K562 (cell line): ENCODE measurements around the gene PIP4K2A.

Experiments used
- EGR1 ChIP-seq: fragments of 450-650 bp; conservative IDR thresholded peaks from 2 replicates; pipeline ENCODE4 v1.6.1; 2017; ENCODE audit warnings: mild to moderate bottlenecking
- MLLT1 ChIP-seq, 2 experiments: fragments of 450-650 bp; IDR thresholded peaks; 2 replicates each; pipeline ENCODE4 v1.6.1; 2016
- SIN3A ChIP-seq, 2 experiments: fragments of 150-350 bp in 1 of 2; IDR thresholded peaks; 2 replicates each; pipeline ENCODE4 v1.6.1; 2011 to 2016; ENCODE audit warnings: borderline replicate concordance in 2 of 2, low read depth in 2 of 2, low read length in 2 of 2, mild to moderate bottlenecking in 2 of 2, moderate library complexity in 2 of 2; ENCODE audit not compliant: control insufficient read depth in 1 of 2
- ZKSCAN1 ChIP-seq: fragments of 150-350 bp; IDR thresholded peaks from 2 replicates; pipeline ENCODE4 v1.6.1; 2016; ENCODE audit warnings: low read depth, low read length
- ZNF274 ChIP-seq: IDR thresholded peaks from 2 replicates; pipeline ENCODE4 v1.6.1; 2011; ENCODE audit warnings: low read depth, mild to moderate bottlenecking, low read length, moderate library complexity, borderline replicate concordance
- ZNF282 ChIP-seq: sonication (generic); formaldehyde crosslinking; IDR thresholded peaks from 2 replicates; pipeline ENCODE4 v1.8.1; 2023; ENCODE audit warnings: missing genetic modification reagents
- ZNF639 ChIP-seq, 2 experiments: fragments of 200-800 bp in 1 of 2; sonication (Bioruptor generic) in 1 of 2; sonication (generic) in 1 of 2; formaldehyde crosslinking in 1 of 2; IDR thresholded peaks in 1 of 2; conservative IDR thresholded peaks in 1 of 2; 2 replicates each; pipeline versions ENCODE4 v1.5.0 to v1.6.1; 2016 to 2020; ENCODE audit warnings: missing compliant biosample characterization in 1 of 2, missing genetic modification characterization in 1 of 2, missing genetic modification reagents in 1 of 2

- TF ChIP-seq SIN3A (IDR thresholded peaks at IDR 0.05; ENCODE audit: borderline replicate concordance in 2 of 2, control insufficient read depth in 1 of 2, low read depth in 2 of 2, low read length in 2 of 2), result no peak
- TF ChIP-seq MLLT1 (IDR thresholded peaks at IDR 0.05), result no peak
- no peak for TF ChIP-seq ZKSCAN1
- no peak for TF ChIP-seq ZNF282 (CRISPR knock-in tag)
- no peak for TF ChIP-seq ZNF274
- no peak for TF ChIP-seq ZNF639 (CRISPR knock-in tag; conservative IDR thresholded peaks at IDR 0.05 in 1 of 2, IDR thresholded peaks at IDR 0.05 in 1 of 2)
- TF ChIP-seq EGR1, result no peak
Observed at GRCh38 chr10:22503315-22504088, 210.9 kb downstream of the PIP4K2A start.
